ENCODE results near the gene ZEB2.

The ZEB2 gene

DNA sequence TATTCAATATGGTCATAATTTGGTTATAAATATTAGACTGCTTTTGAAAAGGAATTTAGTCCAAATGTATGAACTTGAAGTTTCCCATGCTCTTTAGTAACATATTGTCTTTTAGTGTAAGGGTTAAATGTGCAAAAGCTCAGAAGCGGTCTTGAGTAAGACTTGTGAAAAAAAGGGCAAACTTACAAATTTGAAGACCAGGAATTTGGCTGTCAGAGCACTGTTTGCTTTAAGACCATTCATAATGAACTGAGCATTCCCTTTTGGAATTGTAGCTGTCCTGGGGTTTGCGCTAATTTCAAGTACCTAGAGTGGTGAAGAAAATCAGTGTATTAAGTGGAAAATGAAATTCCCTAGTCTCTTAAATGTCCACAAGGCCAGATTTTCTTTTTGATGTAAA lies 6.9 kb upstream of the ZEB2 start:
- no peak for FAIRE-seq

DNA sequence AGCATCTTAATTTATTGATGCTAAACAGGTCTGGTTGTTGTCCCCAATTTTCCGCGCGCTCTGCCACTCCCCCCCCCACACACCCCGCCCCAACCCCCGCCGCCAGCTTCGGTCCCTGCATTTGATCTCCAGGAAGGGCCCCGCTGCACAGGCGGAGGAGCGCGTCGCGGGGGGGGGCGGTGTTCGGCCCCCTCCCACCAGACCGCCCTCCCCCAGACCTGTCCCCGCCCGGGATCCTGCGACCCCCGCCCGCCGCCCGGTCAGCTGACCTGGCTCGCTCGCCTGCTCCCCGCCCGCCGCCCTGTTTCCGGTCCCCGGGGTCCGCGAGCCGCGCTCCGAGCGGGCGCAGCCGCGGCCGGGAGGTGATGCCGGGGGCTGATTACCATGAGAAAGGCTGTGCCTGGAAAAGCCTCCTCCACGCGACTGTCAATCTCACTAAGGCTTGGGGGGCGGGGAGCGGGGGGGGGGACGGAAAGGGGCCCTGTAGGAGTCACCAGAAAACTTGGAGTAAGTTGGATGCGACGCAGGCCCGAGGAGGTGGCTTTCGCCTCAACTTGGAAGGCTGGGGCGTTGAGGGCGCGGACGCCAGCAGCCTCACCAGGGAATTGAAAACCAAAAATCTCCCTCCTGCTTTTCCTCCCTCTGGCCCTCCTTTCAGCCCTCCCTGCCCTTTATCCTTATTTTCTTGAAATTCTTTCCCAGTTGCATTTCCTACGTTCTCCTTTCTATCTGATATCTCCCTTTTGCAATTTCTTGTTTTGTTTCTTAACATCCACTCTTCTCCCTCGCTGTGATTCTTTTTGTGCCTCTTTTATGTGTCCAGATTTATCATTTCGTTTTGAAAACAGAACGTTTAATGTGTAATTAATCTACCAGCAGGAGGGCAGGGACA lies 4.4 kb upstream of the ZEB2 start:
- no peak for FAIRE-seq

DNA sequence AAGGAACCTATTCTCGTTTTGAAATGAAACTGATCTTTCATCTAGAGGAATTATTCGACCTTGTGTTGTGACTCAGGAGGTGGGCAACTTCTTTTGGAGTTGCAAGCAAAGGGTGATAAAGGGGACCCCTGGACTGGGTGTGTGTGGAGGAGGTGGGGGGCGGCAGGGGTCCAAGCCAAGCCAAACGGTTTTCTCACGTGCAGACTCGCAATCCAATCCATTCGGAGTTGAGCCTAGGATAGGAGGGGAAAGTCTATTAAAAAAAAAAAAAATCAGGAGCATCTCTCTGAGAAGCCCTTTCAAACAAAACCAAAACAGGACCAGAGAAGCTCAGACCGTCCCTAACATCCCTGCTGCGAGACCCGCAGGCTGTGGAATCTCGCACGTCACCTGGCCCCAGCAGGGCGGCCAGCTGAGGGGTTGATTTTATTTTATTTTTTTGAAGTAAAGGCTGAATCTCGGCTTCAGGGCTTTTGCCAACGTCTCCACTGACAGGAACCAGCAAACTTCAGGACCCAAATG lies 3.7 kb upstream of the ZEB2 start:
- no peak for FAIRE-seq

GRCh38 chr2:144522897-144523595 lies 3.1 kb upstream of the ZEB2 start:
- no peak for FAIRE-seq

GRCh38 chr2:144522176-144522896 lies 2.4 kb upstream of the ZEB2 start:
- FAIRE-seq = no peak

DNA sequence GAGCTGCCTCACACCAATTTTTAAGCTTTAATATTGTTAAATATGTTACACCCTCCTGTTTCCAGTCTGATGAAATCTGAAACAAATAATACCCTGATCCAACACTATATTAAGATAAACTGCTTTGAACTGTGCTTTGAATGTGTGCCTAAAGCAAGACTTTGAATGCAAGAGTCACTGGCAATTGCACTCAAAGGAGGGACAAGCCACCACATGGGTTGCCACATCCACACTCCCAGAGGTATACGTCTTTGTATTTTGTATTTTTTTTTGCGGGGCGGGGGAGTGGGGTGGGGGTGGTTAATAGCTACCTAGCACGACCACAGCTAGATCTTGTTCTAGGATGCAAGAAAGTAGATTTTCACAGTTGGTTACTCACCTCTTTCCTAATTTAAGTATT lies 1.8 kb upstream of the ZEB2 start:
- FAIRE-seq = no peak

GRCh38 chr2:144520756-144521487 lies 1.0 kb upstream of the ZEB2 start:
- FAIRE-seq = no peak

DNA sequence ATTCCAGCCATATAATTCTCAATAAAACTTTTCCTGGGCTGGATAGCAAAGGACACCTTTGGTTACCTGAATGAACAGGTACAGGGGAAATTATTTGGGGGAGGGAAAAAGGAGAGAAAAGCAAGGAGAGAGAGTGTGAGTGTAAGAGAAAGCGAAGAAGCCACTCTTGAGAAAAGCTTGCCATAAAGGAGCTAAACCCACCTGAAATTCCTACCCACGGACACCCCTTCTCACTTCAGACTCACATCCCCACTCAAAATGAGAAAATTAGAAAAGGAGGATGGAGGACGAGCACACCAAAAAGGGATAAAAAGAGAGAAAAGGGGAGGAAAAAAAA lies 354 bp downstream of the ZEB2 start:
- no peak for FAIRE-seq

- no peak for FAIRE-seq
These were observed 947 bp downstream of the ZEB2 start for GRCh38 chr2:144518748-144519596.

- FAIRE-seq = no peak
These were observed 1.8 kb downstream of the ZEB2 start for GRCh38 chr2:144517866-144518747.

DNA sequence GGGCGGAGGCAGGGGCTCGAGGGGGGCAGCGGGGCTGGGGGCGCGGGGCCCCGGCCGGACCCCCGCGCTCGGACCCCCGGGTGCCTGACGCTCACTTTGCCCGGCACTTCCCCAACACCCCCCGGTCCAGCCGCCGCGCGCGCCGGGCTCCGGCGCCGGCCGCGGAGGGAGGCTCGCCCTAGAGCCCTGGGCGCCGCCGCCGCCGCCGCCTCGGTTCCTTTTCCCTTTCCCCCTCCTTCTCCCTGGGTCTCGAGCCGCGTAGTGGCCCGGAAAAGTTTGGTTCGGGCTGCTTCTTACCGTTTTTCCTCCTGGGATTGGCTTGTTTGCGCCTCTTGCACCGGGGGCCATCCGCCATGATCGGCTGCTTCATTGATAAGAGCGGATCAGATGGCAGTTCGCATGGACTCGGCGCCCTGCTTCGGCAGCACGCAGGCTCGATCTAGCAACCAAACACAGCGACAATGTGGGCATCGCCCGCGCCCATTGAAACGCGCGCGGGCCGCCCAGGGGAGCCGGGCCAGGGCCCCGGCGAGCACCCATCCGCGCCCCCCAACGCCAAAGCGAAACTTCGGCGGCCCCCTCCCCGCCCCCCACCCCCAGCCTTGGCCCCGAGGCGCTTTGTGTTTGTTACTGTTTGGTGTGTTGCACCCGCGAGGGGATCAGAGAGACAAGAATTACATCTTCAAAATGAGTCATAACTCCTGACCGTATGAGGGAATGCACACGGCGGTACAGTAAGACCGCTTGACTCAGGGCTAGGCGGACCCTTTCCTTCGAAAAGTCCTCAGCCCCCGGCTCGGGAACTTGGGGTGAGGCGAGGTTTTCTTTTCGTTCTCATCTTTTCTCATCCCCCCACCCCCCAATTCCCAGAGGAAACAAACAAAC lies 2.7 kb downstream of the ZEB2 start:
- no peak for FAIRE-seq

DNA sequence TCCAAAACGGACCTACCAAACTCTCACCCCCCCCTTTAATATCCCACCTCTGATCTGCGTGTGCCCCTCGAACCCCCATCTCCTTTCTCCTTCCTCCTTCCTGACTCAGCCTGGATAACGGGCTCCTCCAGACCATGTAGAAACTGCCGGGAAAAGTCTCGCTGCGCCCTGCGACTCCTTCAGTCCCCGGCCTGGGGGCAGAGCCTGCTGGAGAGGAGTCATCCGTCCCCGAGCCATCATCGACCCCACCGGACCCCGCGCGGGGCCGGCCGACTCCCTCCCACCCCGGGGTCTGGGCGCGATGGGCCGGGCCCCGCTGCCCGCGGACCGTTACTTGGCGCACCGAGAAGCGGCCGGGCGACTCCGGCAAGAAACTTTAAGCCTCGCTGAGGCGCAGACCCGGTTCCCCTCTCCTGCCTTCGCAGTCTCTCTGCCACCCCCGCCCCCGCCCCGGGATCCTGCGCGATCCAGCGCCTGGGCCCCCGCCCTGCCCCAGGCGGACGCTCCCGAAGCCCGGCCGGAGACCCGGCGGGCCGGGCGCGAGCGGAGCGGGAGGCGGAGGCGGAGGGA lies 3.4 kb downstream of the ZEB2 start:
- no peak for FAIRE-seq

DNA sequence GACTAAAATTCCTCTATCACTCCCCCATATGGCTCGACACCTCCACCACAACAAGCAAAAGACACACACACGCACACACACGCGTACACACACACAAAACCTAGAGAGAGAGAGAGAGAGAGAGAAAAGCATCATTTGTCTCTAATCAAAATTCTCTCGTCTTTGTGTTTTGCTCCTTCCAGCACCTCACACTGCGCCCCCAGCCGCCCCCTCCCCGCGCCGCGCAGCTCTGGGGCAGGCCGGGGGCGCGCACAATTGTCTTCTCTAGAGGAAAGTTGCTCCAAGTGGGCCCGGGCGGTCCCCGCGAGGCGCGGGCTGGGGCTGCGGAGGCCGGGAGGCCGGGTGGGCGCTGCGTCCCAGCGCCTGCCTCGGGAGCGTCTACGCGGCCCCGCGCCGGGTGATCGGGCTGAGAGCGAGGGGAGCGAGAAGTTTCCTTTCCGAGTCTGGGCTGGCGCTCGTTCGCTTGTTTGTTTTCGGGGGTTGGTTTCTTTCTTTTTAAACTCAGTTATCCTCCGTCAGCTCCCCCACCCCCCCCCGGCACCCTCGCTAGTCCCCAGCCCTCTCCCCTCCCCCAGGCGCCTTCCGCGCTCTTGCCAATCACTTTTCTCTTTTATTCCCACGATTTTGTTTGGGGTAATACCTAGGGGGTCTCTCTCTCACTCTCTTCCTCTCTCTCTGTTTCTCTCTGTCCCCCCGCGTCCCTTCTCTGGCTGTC lies 4.1 kb downstream of the ZEB2 start:
- no peak for FAIRE-seq

DNA sequence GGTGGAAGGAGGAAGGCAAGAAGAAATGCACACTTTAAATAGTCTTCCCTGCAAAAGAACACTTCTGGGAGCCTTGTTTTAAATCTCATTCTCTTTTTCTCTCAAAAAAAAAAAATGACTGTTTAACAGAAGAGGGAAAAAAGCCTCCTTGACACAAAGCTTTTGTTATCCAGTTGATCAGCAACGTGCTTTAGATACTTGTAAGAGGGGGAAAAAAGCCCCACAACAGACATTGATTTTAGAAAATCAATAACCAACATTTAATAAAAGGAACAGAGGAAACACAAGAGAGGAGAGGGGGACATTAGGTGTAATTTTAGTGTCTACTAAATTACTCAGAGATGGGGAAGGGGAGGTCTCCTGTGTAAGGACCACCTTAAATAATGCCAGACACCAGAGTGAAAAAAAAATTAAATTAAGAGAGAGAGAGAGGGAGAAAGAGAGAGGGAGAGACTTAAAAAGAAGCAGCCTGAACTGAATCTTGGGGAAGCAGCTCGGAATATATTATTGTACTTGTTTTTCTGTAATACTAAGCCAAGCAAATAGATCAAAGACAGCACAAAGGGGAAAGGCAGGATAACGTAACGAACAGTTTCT lies 4.7 kb downstream of the ZEB2 start:
- no peak for FAIRE-seq

- FAIRE-seq = no peak
These were observed 5.3 kb downstream of the ZEB2 start for GRCh38 chr2:144514616-144515091.

GRCh38 chr2:144513388-144514101 lies 6.4 kb downstream of the ZEB2 start:
- FAIRE-seq = no peak

DNA sequence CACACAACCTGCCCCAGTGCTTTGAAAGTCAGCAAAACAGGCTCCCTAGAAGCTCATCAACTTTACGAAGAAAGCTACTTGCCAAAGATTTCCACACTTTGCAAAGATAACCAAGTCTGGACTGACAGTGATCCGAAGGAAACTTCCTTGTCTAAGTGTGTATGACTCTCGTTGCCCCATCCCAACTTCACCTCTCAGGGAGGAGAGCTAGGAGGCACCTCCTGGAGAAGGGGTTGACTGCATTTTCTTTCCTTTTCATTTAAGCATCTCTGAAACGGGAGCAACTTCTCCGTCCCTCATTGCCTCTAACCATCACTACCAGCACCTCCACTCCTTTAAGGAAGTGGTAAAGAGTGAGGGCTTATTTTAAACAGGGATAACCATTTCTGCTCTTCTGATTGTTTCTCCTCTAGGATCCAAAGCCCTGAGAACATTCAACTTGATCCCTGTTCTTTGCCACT lies 7.0 kb downstream of the ZEB2 start:
- no peak for FAIRE-seq
